ACC112 (cell line): ENCODE data around the gene ANO1.

Source experiments
- H2AFZ ChIP-seq: fragments of 200-600 bp; sonication (generic); one replicate; pipeline ENCODE4 v1.6.0; 2017; ENCODE audit warnings: antibody characterized with exemption, low read length; ENCODE audit not compliant: unreplicated experiment
- H3K27ac ChIP-seq: fragments of 200-600 bp; sonication (generic); 2 replicates; pipeline ENCODE4 v1.5.1; 2014; ENCODE audit warnings: low read depth, mild to moderate bottlenecking, antibody characterized with exemption, low read length, moderate library complexity
- H3K27me3 ChIP-seq: fragments of 200-600 bp; sonication (generic); 2 replicates; pipeline ENCODE4 v1.6.1; 2014; ENCODE audit warnings: mild to moderate bottlenecking, antibody characterized with exemption, low read length, moderate library complexity, mixed read lengths; ENCODE audit not compliant: insufficient read depth
- H3K36me3 ChIP-seq: fragments of 200-600 bp; sonication (generic); 2 replicates; pipeline ENCODE4 v1.6.1; 2016; ENCODE audit warnings: mild to moderate bottlenecking, antibody characterized with exemption, low read length, moderate library complexity, mixed read lengths; ENCODE audit not compliant: insufficient read depth
- H3K4me1 ChIP-seq: fragments of 200-600 bp; sonication (generic); one replicate; pipeline ENCODE4 v1.6.1; 2016; ENCODE audit warnings: low read length, mixed read lengths; ENCODE audit not compliant: insufficient read depth, unreplicated experiment, control insufficient read depth
- H3K4me3 ChIP-seq: fragments of 200-600 bp; sonication (generic); 2 replicates; pipeline ENCODE4 v1.5.1; 2014; ENCODE audit warnings: mild to moderate bottlenecking, low read depth, low read length
- H3K79me2 ChIP-seq: fragments of 200-600 bp; sonication (generic); one replicate; pipeline ENCODE4 v1.6.0; 2016; ENCODE audit warnings: low read length; ENCODE audit not compliant: control insufficient read depth, unreplicated experiment, insufficient read depth

Gene ANO1

DNA sequence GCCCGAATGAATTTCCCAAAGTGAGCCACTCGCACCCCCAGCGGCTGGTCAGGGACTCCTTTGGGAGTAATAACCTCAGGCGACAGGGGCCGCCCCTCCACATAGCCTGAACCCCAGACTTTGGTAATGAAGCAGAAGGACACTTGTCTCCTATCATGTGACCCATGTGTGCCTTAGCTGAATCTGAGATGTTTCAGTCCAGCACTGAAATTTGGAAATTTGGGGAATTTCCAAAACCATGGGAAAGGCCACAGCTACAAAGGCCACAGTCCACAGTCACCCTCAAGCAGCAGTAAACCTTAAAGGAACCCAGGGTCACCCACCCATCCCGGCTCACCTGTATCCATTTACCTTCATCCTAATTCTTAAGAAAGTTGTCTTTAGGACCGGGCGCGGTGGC is 73.6 kb downstream of the ANO1 start:
- Histone ChIP-seq H3K4me1 (no peaks in the 10 kb centered on the region), H3K27ac (no peak overlapping the region), H2AFZ (no peak overlapping the region), H3K27me3 (peaks cover 11% of the 10 kb centered on the region; the same call in 1 of the 2 replicates), H3K36me3 (no peaks in the 10 kb centered on the region), H3K4me3 (no peak overlapping the region), H3K79me2 (no peaks in the 10 kb centered on the region)

DNA sequence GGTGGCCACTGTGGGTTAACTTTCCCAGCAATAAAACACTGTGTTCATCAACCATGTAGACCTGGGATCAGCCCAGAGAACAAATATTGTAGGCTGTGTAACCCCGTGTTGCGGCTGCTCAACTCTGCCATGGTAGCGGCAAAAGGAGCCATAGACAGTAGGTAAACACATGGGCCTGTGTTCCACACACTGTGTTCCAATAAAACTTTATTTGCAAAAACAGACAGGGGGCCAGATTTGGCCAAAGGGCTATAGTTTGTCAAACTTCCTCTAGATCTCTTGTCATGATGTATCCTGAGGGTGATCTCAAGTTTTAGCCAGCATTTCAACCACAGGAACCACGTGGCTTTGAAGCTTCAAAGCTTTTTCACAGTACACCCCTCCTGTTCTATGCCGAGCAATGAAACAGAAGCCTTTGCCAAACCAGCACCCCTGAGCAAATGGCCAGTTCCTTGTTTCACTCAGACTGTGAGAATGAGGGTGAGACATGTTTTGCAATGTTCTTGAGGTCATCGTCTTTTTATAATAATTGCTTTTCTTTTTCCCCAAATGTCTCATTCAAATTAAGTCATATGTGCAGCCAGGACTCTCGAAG is 75.1 kb downstream of the ANO1 start:
- H2AFZ ChIP-seq, result no peak overlapping the region
- no peak overlapping the region for H3K27ac ChIP-seq
- no peaks in the 10 kb centered on the region for H3K79me2 ChIP-seq
- H3K36me3 ChIP-seq, result no peaks in the 10 kb centered on the region
- no peak overlapping the region for H3K4me3 ChIP-seq
- no peaks in the 10 kb centered on the region for H3K27me3 ChIP-seq
- no peaks in the 10 kb centered on the region for H3K4me1 ChIP-seq

GRCh38 chr11:70155386-70155785 is 77.3 kb downstream of the ANO1 start:
- H3K36me3 ChIP-seq, result no peaks in the 10 kb centered on the region
- H3K79me2 ChIP-seq, result no peaks in the 10 kb centered on the region
- no peaks in the 10 kb centered on the region for H3K27me3 ChIP-seq
- H3K4me1 ChIP-seq, result peaks cover 12% of the 10 kb centered on the region
- no peak overlapping the region for H3K4me3 ChIP-seq
- H3K27ac ChIP-seq, result no peak overlapping the region
- H2AFZ ChIP-seq, result no peak overlapping the region

DNA sequence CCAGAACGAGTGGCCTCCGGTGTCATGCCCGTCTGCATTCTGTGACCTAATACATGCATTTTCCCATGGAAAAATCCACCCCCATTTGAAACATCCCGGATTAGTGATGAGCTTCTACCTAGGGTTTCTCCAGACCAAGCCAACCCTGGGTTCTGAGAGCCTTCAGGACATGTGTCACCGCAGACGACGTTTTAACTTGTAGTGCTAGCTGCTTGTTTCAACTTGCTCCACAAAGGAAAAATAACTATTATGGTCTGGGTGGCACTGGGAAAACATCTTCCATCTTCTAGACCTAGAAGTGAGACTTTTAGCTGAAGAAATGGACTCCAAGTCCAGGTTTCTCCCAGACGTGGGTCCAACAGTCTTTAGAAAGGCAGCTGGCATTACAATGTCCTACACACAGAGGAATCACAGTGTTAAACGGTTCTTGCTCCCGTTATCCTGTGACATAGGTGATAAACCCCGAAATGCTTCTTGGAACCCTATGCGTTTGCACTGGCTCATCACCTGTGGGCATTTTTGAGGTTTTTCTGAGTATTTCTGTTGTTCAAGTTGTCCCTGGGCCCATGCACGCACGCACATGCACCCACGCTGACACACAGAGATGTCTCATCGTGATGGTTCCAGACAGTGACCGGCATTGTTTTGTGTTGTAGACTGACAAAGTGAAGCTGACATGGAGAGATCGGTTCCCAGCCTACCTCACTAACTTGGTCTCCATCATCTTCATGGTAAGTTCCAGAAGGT is 78.3 kb downstream of the ANO1 start:
- Histone ChIP-seq H3K79me2 (no peaks in the 10 kb centered on the region), H3K27me3 (no peaks in the 10 kb centered on the region), H3K4me1 (peaks cover 13% of the 10 kb centered on the region), H3K4me3 (no peak overlapping the region), H3K36me3 (no peaks in the 10 kb centered on the region), H3K27ac (no peak overlapping the region), H2AFZ (no peak overlapping the region)

DNA sequence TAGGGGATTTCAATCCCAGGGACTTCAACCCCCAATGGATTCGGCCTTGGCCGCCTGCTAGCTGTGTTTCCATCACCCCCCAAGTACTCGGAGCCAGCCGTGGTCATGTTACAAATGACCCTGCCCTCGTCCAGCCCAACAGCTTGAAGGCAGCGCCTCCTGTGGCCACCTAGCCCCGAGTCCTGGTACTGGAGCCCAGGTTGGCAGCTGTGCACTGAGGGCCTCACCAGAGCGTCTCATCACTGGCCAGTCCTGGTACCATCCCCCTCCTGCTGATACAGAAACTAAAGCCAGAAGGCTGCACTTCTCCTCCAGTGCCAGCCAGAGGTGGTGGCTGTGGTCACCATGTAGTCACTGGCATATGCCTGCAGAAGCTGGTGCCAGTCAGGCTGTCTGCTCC is 80.1 kb downstream of the ANO1 start:
- H3K27me3 ChIP-seq, result no peaks in the 10 kb centered on the region
- no peaks in the 10 kb centered on the region for H3K79me2 ChIP-seq
- H2AFZ ChIP-seq, result no peak overlapping the region
- H3K4me3 ChIP-seq, result no peak overlapping the region
- H3K4me1 ChIP-seq, result peaks cover 13% of the 10 kb centered on the region
- no peaks in the 10 kb centered on the region for H3K36me3 ChIP-seq
- no peak overlapping the region for H3K27ac ChIP-seq

GRCh38 chr11:70158757-70159389 is 80.8 kb downstream of the ANO1 start:
- H3K27me3 ChIP-seq, result no peaks in the 10 kb centered on the region
- no peaks in the 10 kb centered on the region for H3K36me3 ChIP-seq
- no peak overlapping the region for H2AFZ ChIP-seq
- peaks cover 13% of the 10 kb centered on the region for H3K4me1 ChIP-seq
- no peaks in the 10 kb centered on the region for H3K79me2 ChIP-seq
- no peak overlapping the region for H3K27ac ChIP-seq
- no peak overlapping the region for H3K4me3 ChIP-seq

- no peak overlapping the region for H3K27ac ChIP-seq
- no peaks in the 10 kb centered on the region for H3K27me3 ChIP-seq
- H3K4me1 ChIP-seq, result peaks cover 13% of the 10 kb centered on the region
- H2AFZ ChIP-seq, result no peak overlapping the region
- no peaks in the 10 kb centered on the region for H3K79me2 ChIP-seq
- no peak overlapping the region for H3K4me3 ChIP-seq
- no peaks in the 10 kb centered on the region for H3K36me3 ChIP-seq
Measured at GRCh38 chr11:70159627-70160570, 81.8 kb downstream of the ANO1 start.

GRCh38 chr11:70161043-70161625 is 83.0 kb downstream of the ANO1 start:
- H3K4me3 ChIP-seq, result no peak overlapping the region
- H2AFZ ChIP-seq, result no peak overlapping the region
- H3K27ac ChIP-seq, result no peak overlapping the region
- no peaks in the 10 kb centered on the region for H3K36me3 ChIP-seq
- peaks cover 13% of the 10 kb centered on the region for H3K4me1 ChIP-seq
- H3K79me2 ChIP-seq, result no peaks in the 10 kb centered on the region
- H3K27me3 ChIP-seq, result no peaks in the 10 kb centered on the region

DNA sequence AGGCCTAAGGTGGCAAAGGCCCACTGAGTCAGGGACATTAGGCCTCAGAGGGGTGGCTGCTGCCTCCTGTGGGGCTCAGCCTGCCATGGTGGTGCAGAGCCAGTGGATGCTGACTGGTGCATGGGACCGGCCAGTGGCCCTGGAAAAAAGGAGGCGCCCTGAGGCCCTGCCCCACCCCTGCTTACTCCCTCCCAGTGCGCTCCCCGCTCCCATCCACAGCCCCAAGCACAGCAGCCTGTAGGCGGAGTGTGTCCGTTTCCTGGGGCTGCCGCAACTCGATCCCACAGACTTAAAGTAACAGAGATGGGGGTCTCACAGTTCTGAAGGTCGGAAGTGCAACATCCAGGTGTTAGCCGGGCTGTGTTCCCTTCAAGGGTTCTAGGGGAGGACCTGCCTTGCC is 86.6 kb downstream of the ANO1 start:
- peaks cover 8% of the 10 kb centered on the region for H3K4me1 ChIP-seq
- H3K79me2 ChIP-seq, result no peaks in the 10 kb centered on the region
- H2AFZ ChIP-seq, result no peak overlapping the region
- no peaks in the 10 kb centered on the region for H3K36me3 ChIP-seq
- no peak overlapping the region for H3K4me3 ChIP-seq
- H3K27ac ChIP-seq, result no peak overlapping the region
- H3K27me3 ChIP-seq, result no peaks in the 10 kb centered on the region

DNA sequence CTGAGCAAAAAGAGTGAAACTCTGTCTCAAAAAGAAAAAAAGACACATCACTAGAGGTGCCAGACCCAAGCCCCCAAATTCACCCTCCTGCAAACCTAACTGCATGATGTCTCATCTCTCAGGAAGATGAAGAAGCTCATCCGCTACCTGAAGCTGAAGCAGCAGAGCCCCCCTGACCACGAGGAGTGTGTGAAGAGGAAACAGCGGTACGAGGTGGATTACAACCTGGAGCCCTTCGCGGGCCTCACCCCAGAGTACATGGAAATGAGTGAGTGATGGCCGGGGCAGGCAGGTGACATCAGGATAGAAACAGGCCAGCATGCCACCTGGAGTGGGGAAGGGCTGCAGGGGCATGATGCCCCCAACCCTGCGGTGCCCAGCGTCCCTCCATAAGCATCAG is 89.0 kb downstream of the ANO1 start:
- H3K79me2 ChIP-seq, result no peaks in the 10 kb centered on the region
- no peaks in the 10 kb centered on the region for H3K4me1 ChIP-seq
- no peak overlapping the region for H3K4me3 ChIP-seq
- no peak overlapping the region for H2AFZ ChIP-seq
- H3K36me3 ChIP-seq, result no peaks in the 10 kb centered on the region
- H3K27me3 ChIP-seq, result no peaks in the 10 kb centered on the region
- H3K27ac ChIP-seq, result no peak overlapping the region
